ENCODE data around the gene CTSK.
"Not testable (repeated sequence)": the region's sequence is repeated elsewhere in the genome, so short reads cannot be mapped to it uniquely, and the experiment has no call there.

DNA sequence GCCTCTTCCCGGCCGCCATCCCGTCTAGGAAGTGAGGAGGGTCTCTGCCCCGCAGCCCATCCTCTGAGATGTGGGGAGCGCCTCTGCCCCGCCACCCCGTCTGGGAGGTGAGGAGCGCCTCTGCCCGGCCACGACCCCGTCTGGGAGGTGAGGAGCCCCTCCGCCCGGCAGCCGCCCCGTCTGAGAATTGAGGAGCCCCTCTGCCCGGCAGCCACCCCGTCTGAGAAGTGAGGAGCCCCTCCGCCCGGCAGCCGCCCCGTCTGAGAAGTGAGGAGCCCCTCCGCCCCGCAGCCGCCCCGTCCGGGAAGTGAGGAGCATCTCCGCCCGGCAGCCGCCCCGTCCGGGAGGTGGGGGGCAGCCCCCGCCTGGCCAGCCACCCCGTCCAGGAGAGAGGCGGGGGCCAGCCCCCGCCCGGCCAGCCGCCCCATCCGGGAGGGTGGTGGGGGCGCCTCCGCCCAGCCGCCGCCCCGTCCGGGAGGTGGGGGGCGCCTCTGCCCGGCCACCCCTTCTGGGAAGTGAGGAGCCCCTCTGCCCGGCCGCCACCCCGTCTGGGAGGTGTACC is 42.8 kb upstream of the CTSK start:
- TF ChIP-seq CTCF (conservative IDR thresholded peaks at IDR 0.05; ENCODE audit: low read depth, low read length); EZH2 (IDR thresholded peaks at IDR 0.05; ENCODE audit: borderline replicate concordance, low read depth, low read length, poor library complexity, severe bottlenecking): not testable (repeated sequence)
